ENCODE data around the gene SLC4A8.
A peak's percentile ranks its signal among the peaks of the same experiment; 100 is the strongest.

DNA sequence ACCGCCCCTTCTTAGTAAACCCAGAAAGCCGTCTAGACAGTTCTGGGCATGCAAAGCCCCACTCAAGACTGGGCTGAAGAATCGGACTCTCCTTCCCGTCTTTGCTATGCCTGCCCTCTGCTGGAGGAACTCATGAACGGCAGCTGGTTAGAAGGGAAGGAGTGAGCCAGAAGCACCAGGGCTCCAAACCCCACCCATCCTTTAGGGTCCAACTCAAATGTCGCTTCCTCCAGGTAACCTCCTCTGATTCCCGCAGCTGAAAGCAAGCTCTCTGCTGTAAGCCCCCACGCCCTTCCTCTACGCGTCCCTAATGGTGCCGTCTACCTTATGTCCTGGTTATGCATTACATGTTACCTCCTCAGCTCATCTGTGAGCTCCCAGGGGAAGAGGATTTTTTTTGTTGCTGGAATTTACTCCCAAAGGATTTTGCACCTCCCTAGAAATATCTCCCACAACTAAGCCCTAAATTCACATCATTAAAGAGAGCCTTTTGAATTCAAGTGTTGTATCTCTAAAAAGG, 107.4 kb downstream of the SLC4A8 start:
- TF ChIP-seq, protein P1, sequence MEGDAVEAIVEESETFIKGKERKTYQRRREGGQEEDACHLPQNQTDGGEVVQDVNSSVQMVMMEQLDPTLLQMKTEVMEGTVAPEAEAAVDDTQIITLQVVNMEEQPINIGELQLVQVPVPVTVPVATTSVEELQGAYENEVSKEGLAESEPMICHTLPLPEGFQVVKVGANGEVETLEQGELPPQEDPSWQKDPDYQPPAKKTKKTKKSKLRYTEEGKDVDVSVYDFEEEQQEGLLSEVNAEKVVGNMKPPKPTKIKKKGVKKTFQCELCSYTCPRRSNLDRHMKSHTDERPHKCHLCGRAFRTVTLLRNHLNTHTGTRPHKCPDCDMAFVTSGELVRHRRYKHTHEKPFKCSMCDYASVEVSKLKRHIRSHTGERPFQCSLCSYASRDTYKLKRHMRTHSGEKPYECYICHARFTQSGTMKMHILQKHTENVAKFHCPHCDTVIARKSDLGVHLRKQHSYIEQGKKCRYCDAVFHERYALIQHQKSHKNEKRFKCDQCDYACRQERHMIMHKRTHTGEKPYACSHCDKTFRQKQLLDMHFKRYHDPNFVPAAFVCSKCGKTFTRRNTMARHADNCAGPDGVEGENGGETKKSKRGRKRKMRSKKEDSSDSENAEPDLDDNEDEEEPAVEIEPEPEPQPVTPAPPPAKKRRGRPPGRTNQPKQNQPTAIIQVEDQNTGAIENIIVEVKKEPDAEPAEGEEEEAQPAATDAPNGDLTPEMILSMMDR (IDR thresholded peaks at IDR 0.05; ENCODE audit: low read depth, low read length, poor library complexity, severe bottlenecking) = peak; percentile 84
- TF ChIP-seq EZH2phosphoT487 (IDR thresholded peaks at IDR 0.05; ENCODE audit: borderline replicate concordance, low read length) = no peak

Data from DOHH2 (cell line).